Caco-2 (cell line): ENCODE data around the gene UBE2V1. TPM values are rescaled to one million over a fixed set of nuclear protein-coding genes. Genes with fewer than 3 reads are reported as not detected.

Experiments used
- BruUV-seq: library from RNA; stranded (reverse); fragments of 400-500 nt; replicated peaks from 2 replicates; lab custom pipeline; 2021; lab: Mats Ljungman, UMichigan
- CTCF ChIA-PET: fragments of 300-600 bp; sonication (Branson Sonifier 250); formaldehyde crosslinking; loops from one replicate; lab custom pipeline; 2022; ENCODE audit warnings: antibody characterized with exemption; lab: Charles Lee
- POLR2A ChIA-PET: fragments of 300-600 bp; sonication (Branson Sonifier 250); formaldehyde crosslinking; loops from one replicate; lab custom pipeline; 2022; ENCODE audit warnings: antibody characterized with exemption; lab: Charles Lee
- DNase-seq, 2 experiments: peaks; one replicate each; pipeline versions ENCODE4 v3.0.0 to v3.0.0-alpha.2; 2020 to 2022
- H3K27me3 ChIP-seq: replicated peaks from 2 replicates; pipeline ENCODE4 v1.6.0; 2011; ENCODE audit warnings: low read length; ENCODE audit not compliant: control insufficient read depth, insufficient read depth
- H3K36me3 ChIP-seq: 2 replicates; pipeline ENCODE4 v1.5.1; 2011; ENCODE audit warnings: low read length; ENCODE audit not compliant: control insufficient read depth, insufficient read depth
- H3K4me1 ChIP-seq: fragments of 250-450 bp; sonication (Bioruptor Pico); 2 replicates; pipeline ENCODE4 v1.5.1; 2020; ENCODE audit warnings: mild to moderate bottlenecking
- H3K4me3 ChIP-seq: 2 replicates; pipeline ENCODE4 v1.5.1; 2011; ENCODE audit warnings: low read depth, mild to moderate bottlenecking, control low read depth, low read length
- H3K9me3 ChIP-seq: fragments of 250-450 bp; sonication (Bioruptor Pico); 2 replicates; pipeline ENCODE4 v1.5.1; 2020; ENCODE audit warnings: mild to moderate bottlenecking, moderate library complexity
- H3K27ac Mint-ChIP-seq: one replicate; pipeline ENCODE4 v1.8.0; 2022; ENCODE audit warnings: mixed read lengths; ENCODE audit not compliant: unreplicated experiment
- H3K27me3 Mint-ChIP-seq: one replicate; pipeline ENCODE4 v1.8.0; 2022; ENCODE audit warnings: mixed read lengths; ENCODE audit not compliant: insufficient read depth, unreplicated experiment
- H3K36me3 Mint-ChIP-seq: one replicate; pipeline ENCODE4 v1.8.0; 2022; ENCODE audit warnings: mild to moderate bottlenecking, mixed read lengths; ENCODE audit not compliant: insufficient read depth, unreplicated experiment
- H3K4me1 Mint-ChIP-seq: one replicate; pipeline ENCODE4 v1.8.0; 2022; ENCODE audit warnings: low read depth, mixed read lengths; ENCODE audit not compliant: unreplicated experiment
- H3K4me3 Mint-ChIP-seq: one replicate; pipeline ENCODE4 v1.8.0; 2022; ENCODE audit warnings: mild to moderate bottlenecking, moderate library complexity, mixed read lengths; ENCODE audit not compliant: unreplicated experiment
- H3K9me3 Mint-ChIP-seq: one replicate; pipeline ENCODE4 v1.8.0; 2022; ENCODE audit warnings: mixed read lengths; ENCODE audit not compliant: unreplicated experiment
- CTCF ChIP-seq, 2 experiments: fragments of 200-600 bp in 1 of 2; IDR thresholded peaks; 1 replicate in 1 of 2; 2 replicates in 1 of 2; pipeline versions ENCODE4 v1.5.1 to v1.8.0; 2011 to 2022; ENCODE audit warnings: antibody characterized with exemption in 1 of 2, control low read depth in 1 of 2, inconsistent platforms in 1 of 2, low read depth in 1 of 2, low read length in 1 of 2, mild to moderate bottlenecking in 1 of 2, moderate library complexity in 1 of 2; ENCODE audit not compliant: insufficient read depth in 1 of 2, severe bottlenecking in 1 of 2, unreplicated experiment in 1 of 2
- intact Hi-C: fragments of 100-400 bp; cut with micrococcal nuclease; formaldehyde crosslinking; loops from one replicate; pipeline ENCODE4 v1.10.0; 2022; ENCODE audit not compliant: unreplicated experiment
- total RNA-seq: library from RNA; stranded (reverse); gene quantifications from 2 replicates; pipeline ENCODE4 v1.2.3, GENCODE V29; 2022

UBE2V1 gene
- total RNA-seq, 1 experiment from 2014 or later, result 485 TPM

GRCh38 chr20:50048420-50049166 lies 64.4 kb downstream of the UBE2V1 start:
- DNase-seq, result no peak
- H3K4me1 ChIP-seq, result no peaks in the 10 kb centered on the region
- no peaks in the 10 kb centered on the region for H3K36me3 ChIP-seq
- ChIA-PET CTCF (interaction anchor here (0.6 to 2.0 kb wide), 3 partner anchors 10 to 130 kb away, joined by 3 to 4 read pairs (median 3); no protein-coding TSS in a partner anchor), POLR2A (no interaction called here)
- Mint-ChIP-seq H3K27ac (no peak overlapping the region), H3K4me1 (no peaks in the 10 kb centered on the region), H3K4me3 (no peak overlapping the region), H3K9me3 (no peaks in the 10 kb centered on the region), H3K27me3 (no peaks in the 10 kb centered on the region), H3K36me3 (no peaks in the 10 kb centered on the region)
- BruUV-seq, result no TSS peak
- TF ChIP-seq CTCF (IDR thresholded peaks at IDR 0.05; ENCODE audit: insufficient read depth in 1 of 2, low read depth in 1 of 2, low read length in 1 of 2, severe bottlenecking in 1 of 2, unreplicated experiment in 1 of 2), result no peak
- H3K9me3 ChIP-seq, result peaks cover 5% of the 10 kb centered on the region; the same call in 1 of the 2 replicates
- no peak overlapping the region for H3K4me3 ChIP-seq
- intact Hi-C loops, result no loop called here
- H3K27me3 ChIP-seq, result no peaks in the 10 kb centered on the region

- CTCF ChIA-PET, result interaction anchor here (0.5 to 1.4 kb wide), 4 partner anchors 27 to 560 kb away, joined by 3 to 6 read pairs (median 4); no protein-coding TSS in a partner anchor
- no peak overlapping the region for H3K27ac Mint-ChIP-seq
- POLR2A ChIA-PET, result no interaction called here
- H3K4me1 ChIP-seq, result peaks cover 13% of the 10 kb centered on the region
- no peaks in the 10 kb centered on the region for H3K9me3 Mint-ChIP-seq
- H3K4me3 ChIP-seq, result no peak overlapping the region
- H3K4me1 Mint-ChIP-seq, result peaks cover 12% of the 10 kb centered on the region
- peaks cover 5% of the 10 kb centered on the region; the same call in 1 of the 2 replicates for H3K9me3 ChIP-seq
- TF ChIP-seq CTCF (IDR thresholded peaks at IDR 0.05; ENCODE audit: insufficient read depth in 1 of 2, low read depth in 1 of 2, low read length in 1 of 2, severe bottlenecking in 1 of 2, unreplicated experiment in 1 of 2), result no peak
- H3K36me3 ChIP-seq, result no peaks in the 10 kb centered on the region
- no peak for DNase-seq
- no peaks in the 10 kb centered on the region for H3K27me3 Mint-ChIP-seq
- no peak overlapping the region for H3K4me3 Mint-ChIP-seq
- no TSS peak for BruUV-seq
- H3K36me3 Mint-ChIP-seq, result no peaks in the 10 kb centered on the region
- no peaks in the 10 kb centered on the region for H3K27me3 ChIP-seq
- intact Hi-C loops, result no loop called here
These were observed 68.5 kb downstream of the UBE2V1 start for GRCh38 chr20:50044353-50044960.

GRCh38 chr20:50043573-50044352 lies 69.2 kb downstream of the UBE2V1 start:
- no peak overlapping the region for H3K4me3 Mint-ChIP-seq
- no peaks in the 10 kb centered on the region for H3K36me3 ChIP-seq
- H3K4me1 Mint-ChIP-seq, result peaks cover 14% of the 10 kb centered on the region
- H3K27ac Mint-ChIP-seq, result no peak overlapping the region
- no peak overlapping the region for H3K4me3 ChIP-seq
- no peaks in the 10 kb centered on the region for H3K9me3 Mint-ChIP-seq
- POLR2A ChIA-PET, result no interaction called here
- DNase-seq, result no peak
- no peak for TF ChIP-seq CTCF (IDR thresholded peaks at IDR 0.05; ENCODE audit: insufficient read depth in 1 of 2, low read depth in 1 of 2, low read length in 1 of 2, severe bottlenecking in 1 of 2, unreplicated experiment in 1 of 2)
- CTCF ChIA-PET, result interaction anchor here (0.5 to 1.4 kb wide), 3 partner anchors 28 to 560 kb away, joined by 4 to 14 read pairs (median 6); no protein-coding TSS in a partner anchor
- no TSS peak for BruUV-seq
- intact Hi-C loops, result no loop called here
- no peaks in the 10 kb centered on the region for H3K27me3 ChIP-seq
- peaks cover 18% of the 10 kb centered on the region for H3K4me1 ChIP-seq
- H3K36me3 Mint-ChIP-seq, result no peaks in the 10 kb centered on the region
- H3K27me3 Mint-ChIP-seq, result no peaks in the 10 kb centered on the region
- peaks cover 5% of the 10 kb centered on the region; the same call in 1 of the 2 replicates for H3K9me3 ChIP-seq
